ENCODE measurements around the gene FAM124A.

FAM124A gene

DNA sequence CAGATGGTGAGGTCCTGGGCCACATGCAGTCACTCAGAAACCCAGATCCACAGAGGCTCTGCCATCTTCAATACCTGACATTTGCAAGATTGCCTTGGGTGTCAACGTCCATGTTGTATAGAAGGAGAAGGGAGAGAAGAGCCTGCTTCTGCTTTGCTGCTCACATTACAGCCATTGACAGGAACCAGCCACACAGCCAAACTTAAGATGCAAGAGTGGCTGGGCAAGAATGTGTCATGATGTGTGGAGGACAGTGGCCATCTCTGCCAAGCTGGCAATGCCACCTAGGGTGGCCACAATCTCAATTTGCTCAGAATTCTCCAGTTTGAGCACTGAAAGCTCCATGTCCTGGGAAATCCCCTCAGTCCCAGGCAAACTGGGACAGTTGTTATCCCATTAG, 91.4 kb downstream of the FAM124A start:
- DNase-seq: no peak

DNA sequence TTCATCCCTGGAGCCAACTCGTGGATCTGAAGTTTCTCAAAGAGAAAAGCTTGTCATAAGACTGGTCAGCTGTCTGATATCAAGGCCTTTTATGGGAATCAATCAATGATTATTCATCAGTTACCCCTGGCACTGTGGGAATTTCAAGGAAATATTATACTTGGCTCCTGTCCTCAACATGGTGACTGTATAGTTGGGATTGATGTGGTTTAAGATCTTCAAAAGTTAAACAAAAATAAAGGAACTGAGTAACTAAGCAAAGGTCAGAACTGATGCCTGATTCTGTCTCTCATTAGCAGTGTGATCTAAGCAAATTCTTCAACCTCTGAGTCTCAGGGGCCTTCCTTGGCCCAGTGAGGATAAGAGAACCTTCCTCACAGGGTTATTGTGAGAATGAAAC, 95.1 kb downstream of the FAM124A start:
- DNase-seq: no peak

DNA sequence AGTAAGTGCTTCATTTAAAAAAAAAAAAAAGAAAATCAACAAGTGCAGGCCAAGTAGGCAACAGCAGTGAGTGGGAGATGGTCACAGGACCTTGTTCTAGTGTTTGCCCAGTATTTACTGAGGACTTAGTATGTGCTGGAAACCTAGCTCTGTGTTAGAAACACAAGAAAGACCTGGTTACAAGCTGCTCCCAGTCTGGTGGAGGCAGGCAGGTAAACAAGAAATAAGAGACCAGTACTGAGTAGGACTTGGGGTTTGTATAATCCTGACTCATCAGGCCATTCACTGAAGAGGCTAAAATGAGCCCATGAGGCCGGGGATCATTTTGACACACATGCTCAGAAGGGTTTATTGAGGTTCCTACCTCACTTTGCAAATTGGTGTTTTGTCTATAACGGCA, 95.8 kb downstream of the FAM124A start:
- no peak for DNase-seq

- DNase-seq: no peak
These were observed 96.7 kb downstream of the FAM124A start for GRCh38 chr13:51318876-51319275.

DNA sequence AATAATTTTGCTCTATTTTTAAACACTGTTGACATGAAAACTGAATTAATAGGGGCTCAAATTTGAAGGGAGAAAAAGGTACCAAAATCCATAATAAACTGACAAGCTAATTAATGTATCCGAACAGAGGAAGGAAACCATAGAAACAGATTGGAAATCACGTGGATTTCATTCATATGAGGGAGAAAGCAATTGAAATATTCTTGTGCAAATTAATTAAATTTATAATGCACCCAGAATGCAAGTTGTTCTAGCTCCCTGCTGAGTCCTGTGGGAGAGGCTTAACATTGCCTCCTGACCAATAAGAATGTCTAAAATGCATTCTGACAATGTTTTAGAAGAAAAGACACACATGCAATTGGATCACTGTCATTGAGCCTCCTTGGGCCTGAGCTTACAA, 99.6 kb downstream of the FAM124A start:
- no peak for DNase-seq

GRCh38 chr13:51322826-51323225, 100.6 kb downstream of the FAM124A start:
- no peak for DNase-seq

DNA sequence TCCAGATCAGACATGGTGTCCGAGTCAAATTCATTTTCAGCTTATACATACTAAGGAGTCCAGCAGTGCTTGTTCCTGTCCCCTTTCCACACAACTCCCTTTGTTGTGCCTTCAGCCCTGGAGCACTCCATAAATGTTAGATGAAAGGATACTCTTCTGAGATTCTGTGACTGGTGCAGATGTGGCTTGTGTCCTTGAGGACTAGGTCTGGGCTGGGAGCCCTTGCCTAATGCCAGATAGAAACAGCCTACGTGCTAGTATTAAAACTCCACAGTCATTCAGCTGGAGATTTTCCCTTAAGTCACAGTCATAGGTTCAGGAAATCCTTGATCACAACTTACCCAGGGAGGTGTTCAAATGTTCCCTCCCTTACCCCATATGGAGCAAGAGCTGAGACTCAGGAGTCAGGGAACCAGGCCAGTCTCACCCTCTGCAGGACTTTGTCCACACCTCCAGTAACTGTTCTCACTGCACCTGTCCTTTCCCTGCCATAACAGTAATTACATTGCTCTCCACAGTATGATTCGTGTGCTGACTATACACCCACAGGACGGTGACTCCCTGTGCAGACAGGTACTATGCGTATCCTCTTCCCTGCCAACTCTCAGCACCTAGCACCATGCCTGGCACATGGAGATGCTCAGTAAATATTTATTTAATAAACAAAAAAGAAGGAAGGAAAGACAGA, 101.8 kb downstream of the FAM124A start:
- DNase-seq: no peak

DNA sequence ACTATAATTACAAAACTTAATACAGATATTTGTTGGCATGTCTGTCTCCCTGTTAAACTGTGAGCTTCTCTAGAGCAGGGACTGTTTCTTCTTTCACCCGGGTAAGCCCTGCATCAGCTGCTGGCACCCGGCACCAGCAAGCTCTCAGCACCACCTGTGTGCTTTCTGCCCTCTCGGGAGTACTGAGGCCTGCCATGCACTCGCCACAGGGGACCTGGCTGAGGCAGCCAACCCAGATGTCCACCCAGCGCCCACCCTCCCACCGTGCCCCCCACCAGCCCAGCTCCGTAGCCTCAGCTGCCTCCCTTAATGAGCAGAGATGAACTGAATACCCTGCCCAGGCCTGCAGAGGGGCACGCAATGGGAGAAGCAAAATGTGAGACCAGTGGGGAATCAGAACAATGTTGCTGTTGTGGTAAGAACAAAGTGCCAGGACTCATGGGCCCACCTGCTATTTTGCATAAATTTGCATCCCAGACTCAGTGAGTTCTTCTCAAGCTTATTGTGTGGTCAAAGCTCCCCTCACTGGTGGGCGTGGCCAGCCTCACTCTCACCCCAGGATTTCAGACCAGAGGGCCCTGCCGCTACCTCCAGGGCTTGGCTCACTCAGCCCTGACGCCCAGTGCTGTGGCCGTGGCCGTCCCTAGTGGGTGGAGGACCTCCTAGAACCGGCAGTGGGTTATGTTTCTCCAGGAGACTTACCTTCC, 102.7 kb downstream of the FAM124A start:
- DNase-seq: no peak

DNA sequence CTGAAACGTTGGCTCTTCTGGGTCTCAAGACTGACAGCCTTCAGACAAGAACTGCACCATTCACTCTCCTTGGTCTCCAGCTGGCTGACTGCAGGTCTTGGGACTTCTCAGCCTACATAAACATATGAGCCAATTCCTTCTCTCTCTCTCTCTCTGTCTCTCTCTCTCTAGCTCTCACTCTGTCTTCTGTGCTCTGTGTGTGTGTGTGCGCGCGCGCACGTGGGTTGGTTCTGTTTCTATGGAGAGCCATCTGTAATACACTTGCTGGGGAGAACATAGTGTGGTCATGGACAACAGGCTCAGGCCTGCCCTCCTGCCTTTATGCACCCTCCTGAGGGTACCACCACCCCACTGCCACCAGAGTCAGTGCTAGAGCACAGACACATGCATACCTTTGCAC, 103.6 kb downstream of the FAM124A start:
- no peak for DNase-seq

GRCh38 chr13:51326777-51327176, 104.6 kb downstream of the FAM124A start:
- no peak for DNase-seq

GRCh38 chr13:51327961-51328360, 105.8 kb downstream of the FAM124A start:
- DNase-seq: no peak

DNA sequence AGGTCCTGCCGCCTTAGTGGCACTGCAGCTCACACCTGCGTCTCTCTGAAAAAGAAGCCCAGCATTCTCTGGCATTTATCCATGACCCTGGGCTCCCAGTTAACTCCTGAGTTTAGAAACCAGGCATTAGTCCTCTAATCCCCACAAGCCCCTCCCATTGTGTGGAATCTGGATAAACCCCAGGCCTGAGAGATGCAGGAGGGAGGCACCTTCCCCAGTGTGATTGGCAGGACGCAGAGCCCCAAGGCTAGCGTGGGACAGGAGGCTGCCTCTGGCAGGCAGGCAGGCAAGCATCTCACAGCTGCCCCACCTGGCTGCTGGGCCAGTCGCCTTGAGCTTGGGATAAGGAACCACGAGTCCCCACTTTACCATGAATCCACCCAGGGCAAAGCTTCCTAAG, 106.3 kb downstream of the FAM124A start:
- DNase-seq: no peak

DNA sequence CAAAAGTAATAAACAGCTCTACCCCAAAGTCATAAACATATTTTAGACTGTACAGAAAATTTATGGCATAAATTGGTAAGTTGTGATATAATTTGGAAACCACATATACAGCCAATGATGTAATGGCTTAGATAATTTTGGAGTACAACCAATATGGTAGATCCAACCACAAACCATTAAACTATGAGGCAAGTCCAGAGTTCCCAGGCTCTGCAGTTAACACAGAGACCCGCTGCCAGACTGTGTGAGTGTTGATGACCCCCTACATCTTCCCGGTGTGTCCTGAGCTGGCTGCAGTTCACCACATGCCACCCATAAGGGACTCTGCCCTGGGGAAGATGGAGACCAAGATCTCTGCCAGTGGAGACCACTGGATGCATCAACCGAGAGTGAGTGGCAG, 107.4 kb downstream of the FAM124A start:
- DNase-seq: no peak

DNA sequence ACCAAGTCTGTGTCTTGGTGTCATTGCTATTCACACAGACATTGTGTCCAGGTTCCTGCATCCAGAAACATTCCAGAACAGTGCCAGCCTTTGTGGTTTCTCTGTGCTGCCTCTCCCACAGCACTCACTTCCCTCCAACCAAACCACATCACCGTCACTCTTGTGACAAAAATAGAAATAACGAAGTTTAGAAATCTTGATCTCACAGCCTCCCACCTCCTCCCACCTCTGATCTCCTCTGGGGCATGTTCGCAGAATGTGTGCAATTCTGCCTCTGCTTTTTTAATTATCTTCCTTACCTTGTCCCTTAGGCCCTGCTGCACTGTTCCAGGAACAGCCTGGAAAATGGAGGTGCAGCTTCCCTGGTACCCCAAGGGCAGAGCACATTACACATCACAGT, 108.6 kb downstream of the FAM124A start:
- no peak for DNase-seq

- no peak for DNase-seq
These were observed 109.2 kb downstream of the FAM124A start for GRCh38 chr13:51331354-51331861.

- DNase-seq: no peak
These were observed 110.6 kb downstream of the FAM124A start for GRCh38 chr13:51332566-51333361.

DNA sequence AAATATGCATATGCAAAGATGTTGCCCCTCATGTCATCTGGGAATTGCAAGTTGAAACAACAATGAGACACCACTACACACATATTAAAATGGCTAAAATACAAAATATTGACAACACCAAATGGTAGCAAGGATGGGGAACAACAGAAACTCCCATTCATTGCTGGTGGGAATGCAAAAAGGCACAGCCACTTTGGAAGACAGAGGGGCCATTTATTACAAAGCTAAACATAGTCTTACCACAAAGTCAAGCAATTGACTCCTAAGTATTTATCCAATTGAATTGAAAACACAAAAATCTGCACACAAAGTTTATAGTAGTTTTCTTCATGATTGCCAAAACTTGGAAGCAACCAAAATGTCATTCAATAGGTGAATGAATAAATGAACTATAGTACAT, 111.2 kb downstream of the FAM124A start:
- DNase-seq: no peak

GRCh38 chr13:51333826-51334225, 111.6 kb downstream of the FAM124A start:
- DNase-seq: no peak
